ENCODE data around the gene CAD. TPM values are rescaled to one million over a fixed set of nuclear protein-coding genes. Genes with fewer than 3 reads are reported as not detected.
"Not testable (repeated sequence)": the region's sequence is repeated elsewhere in the genome, so short reads cannot be mapped to it uniquely, and the experiment has no call there.

CAD gene
- total RNA-seq, 4 donors from 2014 or later, result 17.6 to 34.5 (median 22.0) TPM

DNA sequence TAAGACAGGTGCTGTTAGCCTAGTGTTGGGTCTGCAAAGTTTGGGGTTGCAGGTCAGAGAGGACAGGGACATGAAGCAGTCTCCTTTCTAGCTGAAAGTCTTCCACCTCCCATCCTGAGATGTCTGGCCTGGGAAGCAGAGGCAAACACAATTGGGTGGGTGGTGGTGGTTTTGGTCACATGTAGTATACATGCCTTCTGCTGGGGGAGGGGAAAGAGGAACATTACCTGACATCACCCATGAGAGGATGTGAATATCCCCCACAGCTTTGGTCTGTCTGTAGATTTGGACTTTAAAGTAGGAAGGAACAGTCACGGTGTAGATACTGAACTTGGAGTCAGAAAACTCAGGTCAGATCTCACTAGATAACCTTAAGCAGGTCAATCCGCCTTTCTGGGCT lies 53.5 kb downstream of the CAD start:
- TF ChIP-seq, protein P1, sequence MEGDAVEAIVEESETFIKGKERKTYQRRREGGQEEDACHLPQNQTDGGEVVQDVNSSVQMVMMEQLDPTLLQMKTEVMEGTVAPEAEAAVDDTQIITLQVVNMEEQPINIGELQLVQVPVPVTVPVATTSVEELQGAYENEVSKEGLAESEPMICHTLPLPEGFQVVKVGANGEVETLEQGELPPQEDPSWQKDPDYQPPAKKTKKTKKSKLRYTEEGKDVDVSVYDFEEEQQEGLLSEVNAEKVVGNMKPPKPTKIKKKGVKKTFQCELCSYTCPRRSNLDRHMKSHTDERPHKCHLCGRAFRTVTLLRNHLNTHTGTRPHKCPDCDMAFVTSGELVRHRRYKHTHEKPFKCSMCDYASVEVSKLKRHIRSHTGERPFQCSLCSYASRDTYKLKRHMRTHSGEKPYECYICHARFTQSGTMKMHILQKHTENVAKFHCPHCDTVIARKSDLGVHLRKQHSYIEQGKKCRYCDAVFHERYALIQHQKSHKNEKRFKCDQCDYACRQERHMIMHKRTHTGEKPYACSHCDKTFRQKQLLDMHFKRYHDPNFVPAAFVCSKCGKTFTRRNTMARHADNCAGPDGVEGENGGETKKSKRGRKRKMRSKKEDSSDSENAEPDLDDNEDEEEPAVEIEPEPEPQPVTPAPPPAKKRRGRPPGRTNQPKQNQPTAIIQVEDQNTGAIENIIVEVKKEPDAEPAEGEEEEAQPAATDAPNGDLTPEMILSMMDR (IDR thresholded peaks at IDR 0.05), result no peak
- TF ChIP-seq POLR2A (IDR thresholded peaks at IDR 0.05), result no peak
- Histone ChIP-seq H3K36me3 (no peaks in the 10 kb centered on the region), H3K4me1 (no peaks in the 10 kb centered on the region), H3K4me3 (no peak overlapping the region), H3K27ac (no peak overlapping the region), H3K27me3 (peaks cover 0 to 89% (median 2%) of the 10 kb centered on the region in 4 donors), H3K9me3 (no peaks in the 10 kb centered on the region)
- DNase-seq, result no peak
- WGBS, 2 donors, result 67 to 79% methylated on average over 2 of the region's 2 CpGs
- intact Hi-C loops (cut with DNase I), result loop anchor here (10.0 kb wide), 1 partner anchor 166 kb away; no protein-coding TSS in a partner anchor

DNA sequence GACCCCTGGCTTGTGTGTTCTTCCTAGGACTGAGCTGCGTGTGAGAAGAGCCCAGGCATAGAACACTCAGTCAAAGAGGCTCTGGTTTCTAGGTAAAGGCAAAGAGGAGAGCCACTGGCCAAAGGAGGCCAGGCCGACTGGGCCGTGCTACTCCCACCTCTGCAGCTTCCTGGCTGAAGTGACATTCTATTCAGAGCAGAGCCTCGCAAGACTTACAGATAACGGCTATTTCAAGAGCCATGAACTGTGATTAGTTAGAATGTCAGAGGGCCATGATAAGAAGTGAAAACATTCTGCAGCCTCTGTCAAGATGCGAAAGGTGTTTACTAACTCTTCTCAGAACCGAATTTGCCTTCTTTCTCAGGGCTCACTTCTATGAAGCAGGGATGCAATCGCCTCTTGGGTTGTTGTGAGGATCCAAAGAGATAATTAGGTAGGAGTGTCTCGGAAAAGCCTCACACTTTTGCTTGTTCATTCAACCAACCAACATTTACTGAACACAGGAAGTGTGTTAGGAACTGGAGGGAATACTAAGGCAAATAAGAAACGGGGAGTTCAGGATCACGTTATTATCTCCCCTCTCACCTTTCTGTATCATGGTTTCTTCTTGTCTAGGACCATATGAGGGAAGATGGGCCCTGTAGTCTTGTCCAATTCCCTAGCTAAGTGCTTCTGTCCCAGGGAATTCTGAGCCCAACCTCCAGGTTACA lies 54.6 kb downstream of the CAD start:
- TF ChIP-seq, protein P1 (IDR thresholded peaks at IDR 0.05), result no peak
- no peak for TF ChIP-seq POLR2A (IDR thresholded peaks at IDR 0.05)
- 63 to 72% methylated on average over 9 to 11 of the region's 11 CpGs for WGBS, 2 donors

DNA sequence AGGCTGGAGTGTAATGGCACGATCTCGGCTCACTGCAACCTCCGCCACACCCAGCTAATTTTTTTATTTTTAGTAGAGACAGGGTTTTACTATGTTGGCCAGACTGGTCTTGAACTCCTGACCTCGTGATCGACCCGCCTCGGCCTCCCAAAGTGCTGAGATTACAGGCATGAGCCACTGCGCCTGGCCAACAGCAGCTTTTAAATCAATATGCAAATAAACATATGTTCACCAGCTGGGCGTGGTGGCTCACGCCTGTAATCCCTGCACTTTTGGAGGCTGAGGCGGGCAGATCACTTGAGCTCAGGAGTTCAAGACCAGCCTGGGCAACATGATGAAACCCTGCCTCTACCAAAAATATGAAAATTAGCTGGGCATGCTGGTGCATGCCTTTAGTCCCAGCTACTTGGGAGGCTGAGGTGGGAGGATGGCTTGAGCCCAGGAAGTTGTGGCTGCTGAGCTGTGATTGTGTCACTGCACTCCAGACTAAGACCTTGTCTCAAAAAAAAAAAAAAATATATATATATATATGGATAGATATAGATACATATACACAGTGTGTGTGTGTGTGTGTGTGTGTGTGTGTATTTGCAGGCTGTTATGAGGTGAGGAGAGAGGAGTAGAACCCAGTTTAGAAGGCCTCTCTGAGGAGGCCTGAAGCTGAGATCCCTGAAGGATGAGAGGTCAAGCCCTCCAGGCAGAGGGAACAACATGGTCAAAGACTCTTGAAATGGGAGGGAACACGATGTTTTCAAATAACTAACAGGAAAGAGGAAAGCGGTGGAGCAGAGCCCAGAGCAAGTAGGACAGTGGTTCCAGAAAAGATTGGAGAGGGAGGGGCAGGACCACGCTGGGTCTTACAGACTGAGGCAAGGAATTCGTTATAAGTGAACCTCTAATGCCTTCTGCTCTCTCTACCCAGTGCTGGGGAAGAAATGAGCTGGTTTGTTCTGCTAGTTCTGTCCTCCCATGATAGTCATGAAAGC lies 55.7 kb downstream of the CAD start:
- intact Hi-C loops (cut with DNase I), result loop anchor here (10.0 kb wide), 1 partner anchor 168 kb away; no protein-coding TSS in a partner anchor
- WGBS, 2 donors, result 73 to 76% methylated on average over 11 to 14 of the region's 15 CpGs

More for the DNA sequence above, 54.6 kb downstream of the CAD start:
- Histone ChIP-seq H3K27ac (no peak overlapping the region), H3K36me3 (no peaks in the 10 kb centered on the region), H3K9me3 (no peaks in the 10 kb centered on the region), H3K4me1 (no peaks in the 10 kb centered on the region), H3K27me3 (peaks cover 0 to 86% (median 0%) of the 10 kb centered on the region in 4 donors), H3K4me3 (no peak overlapping the region)
- intact Hi-C loops (cut with DNase I), result loop anchor here (10.0 kb wide), 1 partner anchor 167 kb away; no protein-coding TSS in a partner anchor
- no peak for DNase-seq

DNA sequence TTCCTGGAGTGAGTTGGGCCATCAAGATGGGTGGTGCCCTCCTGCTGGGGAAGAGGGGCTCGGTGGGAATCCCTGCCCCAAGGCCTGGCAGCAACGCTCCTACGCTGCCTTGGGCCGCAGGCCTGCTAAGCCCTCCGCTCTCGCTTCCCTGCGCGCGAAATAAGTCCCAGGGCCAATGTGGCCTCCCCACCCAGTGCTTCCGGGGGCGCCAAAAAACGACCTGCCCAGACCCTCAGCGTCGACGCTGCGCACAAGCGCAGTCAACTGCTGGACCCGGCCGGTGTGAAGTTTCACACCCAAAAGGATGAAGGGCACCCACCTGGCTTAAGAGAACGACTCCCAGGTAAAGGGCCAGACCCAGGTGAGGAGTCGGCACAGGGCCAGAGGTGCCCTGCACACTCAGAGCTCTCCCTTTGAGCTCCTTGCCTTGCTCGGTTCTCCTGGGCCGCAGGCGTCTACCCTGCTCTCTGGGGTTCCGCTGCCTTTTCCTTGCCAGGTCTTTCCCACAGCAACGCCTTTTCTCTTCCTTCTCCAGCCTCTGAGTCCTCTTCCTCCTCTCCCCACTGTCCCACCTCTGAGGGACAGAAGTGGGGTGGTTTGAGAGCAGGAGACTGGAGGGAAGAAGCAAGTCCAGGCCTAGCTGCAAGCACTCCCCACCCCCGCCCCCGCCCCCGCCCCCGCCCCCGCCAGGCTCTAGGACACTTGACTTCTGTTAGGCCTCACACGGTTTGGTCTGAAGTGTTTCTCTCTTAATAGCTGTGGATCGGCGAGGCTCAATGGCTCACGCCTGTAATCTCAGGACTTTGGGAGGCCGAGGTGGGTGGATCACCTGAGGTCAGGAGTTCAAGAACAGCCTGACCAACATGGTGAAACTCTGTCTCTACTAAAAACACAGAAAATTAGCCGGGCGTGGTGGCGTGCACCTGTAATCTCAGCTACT lies 58.3 kb downstream of the CAD start, which contains the start of gene DNAJC5G:
Gene DNAJC5G, plus strand, starts transcription at position 223 of the 940 bp plus-strand sequence. CDS start 1,296 bp downstream, outside the sequence.
- no peak within 1 kb of the TSS for H3K27ac ChIP-seq
- H3K9me3 ChIP-seq, result no peaks in the 10 kb centered on the region
- TF ChIP-seq, protein P1 (IDR thresholded peaks at IDR 0.05), result no peak
- no peak for TF ChIP-seq POLR2A (IDR thresholded peaks at IDR 0.05)
- no peak for DNase-seq
- H3K4me1 ChIP-seq, result no peaks in the 10 kb centered on the region
- H3K27me3 ChIP-seq, result peaks cover 0 to 68% (median 0%) of the 10 kb centered on the region in 4 donors
- no peaks in the 10 kb centered on the region for H3K36me3 ChIP-seq
- 83% methylated on average over 12 to 14 of the region's 39 CpGs for WGBS, 2 donors
- intact Hi-C loops (cut with DNase I), result loop anchor here (10.0 kb wide), 1 partner anchor 171 kb away; no protein-coding TSS in a partner anchor
- no peak within 1 kb of the TSS for H3K4me3 ChIP-seq

More for the DNA sequence above, 55.7 kb downstream of the CAD start:
- not testable (repeated sequence) for H3K27ac ChIP-seq, H3K4me3 ChIP-seq, DNase-seq, H3K9me3 ChIP-seq, H3K4me1 ChIP-seq, H3K36me3 ChIP-seq
- peaks cover 0 to 85% (median 0%) of the 10 kb centered on the region in 4 donors for H3K27me3 ChIP-seq

DNA sequence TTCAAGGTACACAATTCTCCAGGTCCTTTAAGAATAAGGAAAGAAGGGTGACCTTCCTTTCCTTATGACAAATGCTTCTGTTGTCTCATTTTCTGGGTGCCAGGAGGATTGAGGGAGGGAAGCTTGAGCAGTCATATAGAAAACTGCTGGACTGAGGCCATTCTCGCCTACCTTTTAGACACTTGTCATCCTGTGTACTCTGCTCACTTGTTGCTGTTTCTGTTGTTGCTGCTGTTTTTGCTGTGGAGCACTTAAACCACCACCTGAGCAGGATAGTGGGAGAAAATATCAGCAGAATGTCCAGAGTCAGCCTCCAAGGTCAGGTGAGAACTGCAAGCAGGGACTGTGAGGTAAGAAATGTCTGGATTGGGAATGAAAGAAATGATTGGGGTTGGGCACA lies 60.8 kb downstream of the CAD start:
- no peaks in the 10 kb centered on the region for H3K36me3 ChIP-seq
- peaks cover 0 to 71% (median 0%) of the 10 kb centered on the region in 4 donors for H3K27me3 ChIP-seq
- TF ChIP-seq POLR2A (IDR thresholded peaks at IDR 0.05), result no peak
- TF ChIP-seq, protein P1 (IDR thresholded peaks at IDR 0.05), result no peak
- 47 to 67% methylated on average over 1 of the region's 1 CpG for WGBS, 2 donors
- H3K9me3 ChIP-seq, result no peaks in the 10 kb centered on the region
- no peak for DNase-seq
- no peak overlapping the region for H3K27ac ChIP-seq
- H3K4me3 ChIP-seq, result no peak overlapping the region
- intact Hi-C loops (cut with DNase I), result loop anchor here (10.0 kb wide), 1 partner anchor 173 kb away; no protein-coding TSS in a partner anchor
- H3K4me1 ChIP-seq, result no peaks in the 10 kb centered on the region

Measured in esophagus squamous epithelium (tissue), 5 donors.